A673 (cell line): ENCODE measurements around the gene UBE2D1. TPM values are rescaled to one million over a fixed set of nuclear protein-coding genes. Genes with fewer than 3 reads are reported as not detected.

Experiments used
- BruUV-seq: library from RNA; stranded (reverse); fragments of 400-500 nt; replicated peaks from 2 replicates; lab custom pipeline; 2021; lab: Mats Ljungman, UMichigan
- CTCF ChIA-PET: fragments of 300-600 bp; sonication (Branson Sonifier 250); formaldehyde crosslinking; loops from one replicate; lab custom pipeline; 2022; ENCODE audit warnings: antibody characterized with exemption; lab: Charles Lee
- POLR2A ChIA-PET: fragments of 300-600 bp; sonication (Branson Sonifier 250); formaldehyde crosslinking; loops from one replicate; lab custom pipeline; 2022; ENCODE audit warnings: antibody characterized with exemption; ENCODE audit not compliant: low non-redundant PET; lab: Charles Lee
- DNase-seq: peaks from one replicate; pipeline ENCODE4 v3.0.0-alpha.2; 2015; ENCODE audit warnings: low spot score
- H3K27ac ChIP-seq: fragments of 200-600 bp; sonication (generic); 2 replicates; pipeline ENCODE4 v1.5.1; 2016; ENCODE audit warnings: mixed run types, low read depth, mild to moderate bottlenecking, mixed read lengths, antibody characterized with exemption, low read length; ENCODE audit not compliant: poor library complexity, severe bottlenecking
- H3K27me3 ChIP-seq: fragments of 200-600 bp; sonication (generic); replicated peaks from 2 replicates; pipeline ENCODE4 v1.6.1; 2017; ENCODE audit warnings: mixed run types, low read depth, mild to moderate bottlenecking, mixed read lengths, antibody characterized with exemption, low read length; ENCODE audit not compliant: insufficient read depth, poor library complexity
- H3K36me3 ChIP-seq: fragments of 200-600 bp; sonication (generic); 2 replicates; pipeline ENCODE4 v1.6.1; 2016; ENCODE audit warnings: mixed run types, mild to moderate bottlenecking, mixed read lengths, antibody characterized with exemption, low read length; ENCODE audit not compliant: insufficient read depth, poor library complexity, severe bottlenecking
- H3K4me1 ChIP-seq: fragments of 200-600 bp; sonication (generic); 2 replicates; pipeline ENCODE4 v1.6.1; 2017; ENCODE audit warnings: mixed run types, mild to moderate bottlenecking, mixed read lengths, antibody characterized with exemption, low read length; ENCODE audit not compliant: insufficient read depth, poor library complexity, severe bottlenecking
- H3K4me3 ChIP-seq: fragments of 200-600 bp; sonication (generic); 2 replicates; pipeline ENCODE4 v1.5.1; 2016; ENCODE audit warnings: low read depth, mixed run types, mild to moderate bottlenecking, mixed read lengths, low read length; ENCODE audit not compliant: poor library complexity, severe bottlenecking
- H3K9me3 ChIP-seq: fragments of 200-600 bp; sonication (generic); 2 replicates; pipeline ENCODE4 v1.6.1; 2016; ENCODE audit warnings: mixed run types, low read depth, mild to moderate bottlenecking, mixed read lengths, antibody characterized with exemption, low read length; ENCODE audit not compliant: poor library complexity, severe bottlenecking
- CTCF ChIP-seq: fragments of 300-800, 200-600 bp; sonication (generic); conservative IDR thresholded peaks from 2 replicates; pipeline ENCODE4 v1.5.1; 2017; ENCODE audit warnings: low read depth, mild to moderate bottlenecking, antibody characterized with exemption, low read length, moderate library complexity, mixed read lengths
- EZH2 ChIP-seq: fragments of 200-600 bp; sonication (generic); IDR thresholded peaks from 2 replicates; pipeline ENCODE4 v1.6.1; 2017; ENCODE audit warnings: borderline replicate concordance, low read depth, mild to moderate bottlenecking, mixed read lengths, antibody characterized with exemption, low read length; ENCODE audit not compliant: poor library complexity, severe bottlenecking
- intact Hi-C: fragments of 100-400 bp; cut with micrococcal nuclease; formaldehyde crosslinking; loops from one replicate; pipeline ENCODE4 v1.10.0; 2022; ENCODE audit not compliant: unreplicated experiment
- total RNA-seq: library from RNA; stranded (reverse); gene quantifications from 2 replicates; pipeline ENCODE4 v1.2.3, GENCODE V29; 2021

UBE2D1 gene
- total RNA-seq, 1 experiment from 2014 or later, result 16.9 TPM

GRCh38 chr10:58384544-58384998, 49.8 kb downstream of the UBE2D1 start:
- H3K27ac ChIP-seq, result peak overlapping the region; percentile 84
- ChIA-PET CTCF (interaction anchor here (0.8 kb wide), 1 partner anchor 84 kb away, joined by 3 read pairs; no protein-coding TSS in a partner anchor), POLR2A (interaction anchor here (0.6 kb wide), 1 partner anchor 112 kb away, joined by 3 read pairs; no protein-coding TSS in a partner anchor)
- BruUV-seq, result no TSS peak
- H3K4me1 ChIP-seq, result peaks cover 7% of the 10 kb centered on the region
- TF ChIP-seq EZH2 (no peak), CTCF (no peak)
- intact Hi-C loops, result loop anchor here (2.0 to 5.0 kb wide), 2 partner anchors 47 to 208 kb away; partner anchors contain the start of gene UBE2D1
- no peaks in the 10 kb centered on the region for H3K9me3 ChIP-seq
- H3K36me3 ChIP-seq, result peaks cover 31% of the 10 kb centered on the region
- peak overlapping the region; percentile 80 for H3K4me3 ChIP-seq
- no peak for DNase-seq
- no peaks in the 10 kb centered on the region for H3K27me3 ChIP-seq

GRCh38 chr10:58384999-58385783, 50.4 kb downstream of the UBE2D1 start, which contains the start of gene TFAM:
Gene TFAM, plus strand, starts transcription at chr10:58385410. Its CDS starts 138 bp downstream, at chr10:58385548.
- H3K27me3 ChIP-seq, result no peaks in the 10 kb centered on the region
- no TSS peak for BruUV-seq
- peak within 1 kb of the TSS; percentile 84 for H3K27ac ChIP-seq
- intact Hi-C loops, result loop anchor here (1.0 to 5.0 kb wide), 3 partner anchors 48 to 208 kb away; partner anchors contain the start of gene UBE2D1
- no peaks in the 10 kb centered on the region for H3K9me3 ChIP-seq
- peaks cover 7% of the 10 kb centered on the region for H3K4me1 ChIP-seq
- POLR2A ChIA-PET, result no interaction called here
- peaks cover 37% of the 10 kb centered on the region for H3K36me3 ChIP-seq
- TF ChIP-seq CTCF (peak; percentile 85), EZH2 (no peak)
- CTCF ChIA-PET, result interaction anchor here (0.6 to 0.8 kb wide), 2 partner anchors 85 to 1201 kb away, joined by 3 read pairs; no protein-coding TSS in a partner anchor
- DNase-seq, result peak; percentile 96
- H3K4me3 ChIP-seq, result peak within 1 kb of the TSS; percentile 80

GRCh38 chr10:58385784-58386112, 50.9 kb downstream of the UBE2D1 start:
- Histone ChIP-seq H3K27ac (peak overlapping the region; percentile 84), H3K4me3 (peak overlapping the region; percentile 80), H3K4me1 (peaks cover 7% of the 10 kb centered on the region), H3K27me3 (no peaks in the 10 kb centered on the region), H3K36me3 (peaks cover 43% of the 10 kb centered on the region), H3K9me3 (no peaks in the 10 kb centered on the region)
- POLR2A ChIA-PET, result no interaction called here
- intact Hi-C loops, result loop anchor here (1.0 to 2.0 kb wide), 2 partner anchors 86 to 209 kb away; no protein-coding TSS in a partner anchor
- BruUV-seq, result TSS peak; percentile 46
- CTCF ChIA-PET, result interaction anchor here (0.6 kb wide), 1 partner anchor 10 kb away, joined by 3 read pairs; no protein-coding TSS in a partner anchor
- DNase-seq, result peak; percentile 36
- TF ChIP-seq EZH2 (no peak), CTCF (no peak)
